Stimulated activated naive CD4-positive, alpha-beta T cell treated with Interleukin-2 at 50 U/mL for 16 hours (primary cell): ENCODE data around the gene HOXD9.

Source experiments
- DNase-seq: peaks from one replicate; lab custom pipeline; 2025; lab: John Stamatoyannopoulos, UW

Gene HOXD9

DNA sequence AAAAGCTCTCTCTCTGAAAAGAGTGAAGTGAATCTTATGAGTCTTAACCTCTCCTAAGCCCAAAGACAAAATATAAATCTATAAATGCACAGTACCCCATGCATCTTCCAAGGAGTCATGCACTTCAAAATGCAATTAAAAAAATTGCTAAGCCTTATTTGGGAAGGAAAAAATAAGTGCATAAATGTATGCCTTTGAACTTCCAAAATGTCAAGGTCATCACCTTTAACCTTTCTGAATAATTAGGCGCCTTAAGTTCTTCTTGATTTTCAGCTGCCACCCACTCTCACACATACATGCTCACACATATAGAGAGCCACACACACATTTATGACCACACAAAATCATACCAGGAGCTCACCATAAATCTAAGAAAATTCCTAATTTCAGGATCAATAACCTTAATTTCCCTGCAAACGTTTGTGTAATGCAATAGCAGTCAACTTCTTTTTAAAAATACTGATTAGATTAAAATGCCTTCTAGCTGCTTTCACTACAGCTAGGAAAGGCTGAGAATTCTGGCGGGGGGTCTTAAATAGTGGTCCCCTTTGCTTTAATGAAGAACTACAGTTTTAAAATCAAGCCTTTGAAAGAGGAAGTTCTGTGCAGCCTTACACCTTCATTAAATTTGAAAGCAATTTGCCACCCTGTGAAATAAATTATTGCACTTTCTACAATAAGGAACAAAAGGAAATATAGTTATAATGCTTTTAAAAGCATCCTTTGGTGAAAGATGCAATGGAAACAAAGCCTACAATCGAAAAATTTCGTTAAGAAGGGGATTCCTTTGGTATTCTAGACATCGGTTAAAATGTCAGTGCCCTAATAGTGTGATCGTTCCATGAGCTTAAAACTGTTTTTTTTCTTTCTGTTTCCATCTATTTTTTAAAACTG is 11.9 kb upstream of the HOXD9 start:
- no peak for DNase-seq

- DNase-seq, result no peak
These were observed 11.2 kb upstream of the HOXD9 start for GRCh38 chr2:176111309-176111663.

GRCh38 chr2:176111846-176112374 is 10.6 kb upstream of the HOXD9 start:
- no peak for DNase-seq

- DNase-seq, result no peak
These were observed 9.9 kb upstream of the HOXD9 start for GRCh38 chr2:176112375-176113302.

- no peak for DNase-seq
These were observed 8.2 kb upstream of the HOXD9 start for GRCh38 chr2:176114120-176114929.

- DNase-seq, result no peak
These were observed 7.4 kb upstream of the HOXD9 start for GRCh38 chr2:176114930-176115625.

- no peak for DNase-seq
These were observed 6.4 kb upstream of the HOXD9 start, which contains the start of gene HOXD10 for GRCh38 chr2:176115883-176116813. Gene HOXD10, plus strand, starts transcription at chr2:176116778. Its CDS starts 56 bp downstream, at chr2:176116834.

DNA sequence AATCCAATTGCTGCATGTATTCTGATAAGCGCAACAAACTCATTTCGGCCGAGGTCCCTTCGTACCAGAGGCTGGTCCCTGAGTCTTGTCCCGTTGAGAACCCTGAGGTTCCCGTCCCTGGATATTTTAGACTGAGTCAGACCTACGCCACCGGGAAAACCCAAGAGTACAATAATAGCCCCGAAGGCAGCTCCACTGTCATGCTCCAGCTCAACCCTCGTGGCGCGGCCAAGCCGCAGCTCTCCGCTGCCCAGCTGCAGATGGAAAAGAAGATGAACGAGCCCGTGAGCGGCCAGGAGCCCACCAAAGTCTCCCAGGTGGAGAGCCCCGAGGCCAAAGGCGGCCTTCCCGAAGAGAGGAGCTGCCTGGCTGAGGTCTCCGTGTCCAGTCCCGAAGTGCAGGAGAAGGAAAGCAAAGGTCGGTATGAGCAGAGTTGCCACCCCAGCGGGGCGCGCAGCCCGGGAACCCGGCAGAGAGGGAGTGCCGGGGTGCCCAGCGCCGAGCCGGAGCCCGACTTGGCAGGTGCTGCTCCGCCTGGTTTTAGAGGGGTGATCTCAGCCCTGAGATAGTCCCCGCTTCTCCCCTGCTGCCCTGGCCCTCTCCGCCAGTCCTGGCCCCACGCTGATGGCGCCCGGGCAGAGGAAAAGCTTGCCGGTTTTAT is 5.2 kb upstream of the HOXD9 start:
- DNase-seq, result no peak

- no peak for DNase-seq
These were observed 4.6 kb upstream of the HOXD9 start for GRCh38 chr2:176117823-176118371.

DNA sequence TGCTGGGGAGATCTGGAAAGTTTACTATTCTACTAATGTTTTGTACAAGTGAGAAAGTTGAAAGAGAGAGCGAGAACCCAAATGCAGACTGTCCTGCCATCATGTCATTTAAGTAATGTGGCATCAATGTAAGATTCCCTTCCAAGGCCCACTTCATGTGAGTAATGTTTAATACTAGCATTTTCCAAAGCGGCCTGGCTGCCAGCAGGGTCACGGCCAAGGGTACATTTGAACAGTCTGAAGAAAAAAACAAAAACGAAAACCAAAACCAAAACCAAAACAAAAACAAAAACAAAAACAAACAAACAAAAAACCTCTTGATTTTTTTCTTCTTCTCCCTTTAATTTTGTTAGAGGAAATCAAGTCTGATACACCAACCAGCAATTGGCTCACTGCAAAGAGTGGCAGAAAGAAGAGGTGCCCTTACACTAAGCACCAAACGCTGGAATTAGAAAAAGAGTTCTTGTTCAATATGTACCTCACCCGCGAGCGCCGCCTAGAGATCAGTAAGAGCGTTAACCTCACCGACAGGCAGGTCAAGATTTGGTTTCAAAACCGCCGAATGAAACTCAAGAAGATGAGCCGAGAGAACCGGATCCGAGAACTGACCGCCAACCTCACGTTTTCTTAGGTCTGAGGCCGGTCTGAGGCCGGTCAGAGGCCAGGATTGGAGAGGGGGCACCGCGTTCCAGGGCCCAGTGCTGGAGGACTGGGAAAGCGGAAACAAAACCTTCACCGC is 3.7 kb upstream of the HOXD9 start:
- no peak for DNase-seq

GRCh38 chr2:176120364-176121189 is 1.9 kb upstream of the HOXD9 start:
- no peak for DNase-seq

DNA sequence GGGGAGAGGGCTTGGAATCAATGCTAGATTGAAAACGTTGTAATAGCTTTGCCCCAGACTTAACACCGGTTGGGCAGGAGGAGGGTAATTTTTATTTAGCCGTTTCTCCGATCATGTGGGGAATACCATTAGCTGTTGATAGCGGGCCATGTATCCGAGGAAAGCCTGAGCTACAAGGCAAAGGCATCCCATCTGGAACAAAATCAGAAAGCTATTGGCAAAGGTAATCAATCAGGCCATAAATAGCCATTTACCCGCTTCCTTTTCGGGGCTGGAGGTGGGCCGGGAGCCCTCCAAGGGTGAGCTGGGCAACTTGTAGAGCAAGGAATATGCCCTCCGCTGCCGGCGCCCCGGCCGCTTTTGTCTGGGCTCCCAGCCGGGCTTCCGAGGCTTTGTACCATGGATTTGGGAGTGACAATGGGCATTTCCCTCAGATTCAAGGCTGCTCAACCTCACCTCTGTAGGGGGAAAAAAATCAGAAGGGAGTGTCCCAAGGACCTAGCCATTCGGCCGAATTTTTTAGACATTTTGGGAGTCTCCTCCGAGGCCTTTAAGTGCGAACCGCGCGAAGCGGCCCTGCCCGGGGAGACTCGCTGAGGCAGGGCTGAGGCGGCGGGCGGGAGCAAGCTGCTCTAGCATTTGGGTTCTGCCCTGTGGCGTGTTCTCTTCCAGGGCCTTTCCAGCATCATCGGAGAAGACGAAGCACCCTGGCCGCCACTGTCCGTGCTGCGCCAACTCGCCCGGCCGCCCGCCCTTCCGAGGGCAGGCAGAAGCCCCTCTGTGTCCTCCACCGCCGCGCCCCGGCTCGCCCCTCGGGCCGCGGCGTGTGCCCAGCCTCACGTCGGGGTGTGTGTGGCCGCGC is 1.1 kb upstream of the HOXD9 start:
- DNase-seq, result no peak

DNA sequence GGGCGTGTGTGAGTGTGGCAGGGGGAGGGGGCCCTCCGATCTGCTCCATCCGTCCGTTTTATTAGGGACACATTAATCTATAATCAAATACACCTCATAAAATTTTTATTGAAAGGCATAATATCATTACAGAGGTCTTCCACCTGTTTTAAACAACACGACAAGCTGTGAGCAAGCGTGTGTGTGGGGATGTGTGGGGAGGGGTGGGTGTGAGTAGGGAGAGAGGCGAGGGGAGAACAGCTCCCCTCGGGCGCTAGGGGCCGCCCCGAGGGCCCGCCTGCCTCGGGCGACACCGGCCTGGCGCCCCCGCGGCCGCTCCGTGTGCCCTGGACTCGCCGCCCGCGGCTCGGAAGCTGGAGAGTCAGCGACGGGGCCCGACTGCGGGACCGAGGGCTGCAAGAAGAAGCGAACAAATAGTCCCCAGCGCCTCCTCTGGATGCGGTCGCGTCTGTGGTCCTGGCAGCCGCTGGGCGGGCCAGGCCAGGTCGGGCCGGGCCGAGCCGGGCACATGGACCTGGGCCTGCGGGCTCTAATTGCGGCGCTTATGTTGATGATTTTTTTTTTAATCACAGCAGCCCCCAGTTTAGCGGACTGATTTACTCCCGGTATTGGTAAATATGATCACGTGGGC is 352 bp upstream of the HOXD9 start:
- DNase-seq, result no peak

DNA sequence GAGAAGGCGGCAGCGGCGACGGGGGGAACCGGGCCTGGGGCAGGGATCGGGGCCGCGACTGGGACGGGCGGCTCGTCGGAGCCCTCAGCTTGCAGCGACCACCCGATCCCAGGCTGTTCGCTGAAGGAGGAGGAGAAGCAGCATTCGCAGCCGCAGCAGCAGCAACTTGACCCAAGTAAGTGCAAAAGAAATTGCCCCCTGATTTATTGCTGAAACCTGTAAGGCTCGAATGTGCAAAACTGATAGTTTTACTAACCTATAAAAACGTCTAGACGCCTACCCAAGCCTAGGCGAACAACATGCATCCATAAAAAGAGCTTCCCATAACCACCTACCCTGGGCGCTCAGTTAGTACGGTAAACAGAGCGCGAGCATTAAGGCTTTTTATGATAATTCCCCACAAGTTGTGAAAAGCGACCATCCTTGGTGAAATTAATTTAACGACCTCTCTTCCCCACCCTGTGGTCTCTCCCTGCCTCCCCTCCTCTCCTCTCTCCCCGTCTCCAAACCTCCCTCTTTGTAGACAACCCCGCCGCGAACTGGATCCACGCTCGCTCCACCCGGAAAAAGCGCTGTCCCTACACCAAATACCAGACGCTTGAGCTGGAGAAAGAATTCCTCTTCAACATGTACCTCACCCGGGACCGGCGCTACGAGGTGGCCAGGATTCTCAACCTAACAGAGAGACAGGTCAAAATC is 1.0 kb downstream of the HOXD9 start:
- DNase-seq, result no peak
